Activated T-helper 1 cell treated with anti-CD3 and anti-CD28 coated beads, Interleukin-2, amount 50 U/mL, for 16 hours (primary cell): ENCODE data around the gene PLXNC1.
A peak's percentile ranks its signal among the peaks of the same experiment; 100 is the strongest.

Experiments used
- DNase-seq, 2 donors: peaks; one replicate each; pipeline ENCODE4 v3.0.0-alpha.2; 2020; ENCODE audit warnings: low read depth in 1 of 2, low spot score in 1 of 2

PLXNC1 gene

GRCh38 chr12:94147991-94148738 is at the start of gene PLXNC1:
TSS of gene PLXNC1 (plus strand) at chr12:94148577. CDS start at chr12:94148972, 395 bp downstream.
- DNase-seq, result peak; percentile 46 to 52

DNA sequence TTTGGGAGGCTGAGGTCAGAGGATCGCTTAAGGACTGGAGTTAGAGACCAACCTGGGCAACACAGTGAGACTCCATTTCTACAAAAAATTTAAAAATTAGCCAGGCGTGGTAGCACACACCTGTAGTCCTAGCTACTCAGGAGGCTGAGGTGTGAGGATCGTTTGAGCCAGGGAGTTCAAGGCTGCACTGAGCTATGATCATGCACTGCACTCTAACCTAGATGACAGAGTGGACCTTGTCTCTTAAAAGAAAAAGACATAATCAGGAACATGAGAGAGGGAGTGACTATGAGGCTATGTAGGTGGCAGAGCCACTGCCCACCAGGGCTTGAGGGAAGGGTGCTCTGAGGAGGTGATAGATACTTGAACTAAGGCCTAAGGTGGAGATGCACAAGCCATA is 49.2 kb upstream of the PLXNC1 start:
- no peak for DNase-seq

DNA sequence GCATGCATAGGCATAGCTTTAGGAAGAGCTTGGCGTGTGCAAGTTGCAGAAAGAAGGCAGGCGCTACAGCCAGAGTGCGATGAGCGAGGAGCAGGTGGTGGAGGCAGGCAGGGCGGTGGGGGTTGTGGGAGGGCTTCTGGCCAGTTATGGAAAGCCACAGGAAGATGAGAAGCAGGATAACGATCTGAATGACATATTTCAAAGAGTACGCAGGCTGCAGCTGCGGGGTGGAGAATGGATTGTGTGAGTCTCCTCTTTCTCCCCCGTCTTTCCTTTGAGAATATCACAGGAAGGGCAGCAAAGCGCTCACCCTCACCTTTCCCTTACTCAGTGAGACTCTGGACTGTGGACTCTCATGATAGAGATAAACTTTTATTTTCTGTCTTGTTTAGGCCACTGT is 48.7 kb upstream of the PLXNC1 start:
- DNase-seq, result no peak

GRCh38 chr12:94100211-94100627 is 48.2 kb upstream of the PLXNC1 start:
- DNase-seq, result no peak

DNA sequence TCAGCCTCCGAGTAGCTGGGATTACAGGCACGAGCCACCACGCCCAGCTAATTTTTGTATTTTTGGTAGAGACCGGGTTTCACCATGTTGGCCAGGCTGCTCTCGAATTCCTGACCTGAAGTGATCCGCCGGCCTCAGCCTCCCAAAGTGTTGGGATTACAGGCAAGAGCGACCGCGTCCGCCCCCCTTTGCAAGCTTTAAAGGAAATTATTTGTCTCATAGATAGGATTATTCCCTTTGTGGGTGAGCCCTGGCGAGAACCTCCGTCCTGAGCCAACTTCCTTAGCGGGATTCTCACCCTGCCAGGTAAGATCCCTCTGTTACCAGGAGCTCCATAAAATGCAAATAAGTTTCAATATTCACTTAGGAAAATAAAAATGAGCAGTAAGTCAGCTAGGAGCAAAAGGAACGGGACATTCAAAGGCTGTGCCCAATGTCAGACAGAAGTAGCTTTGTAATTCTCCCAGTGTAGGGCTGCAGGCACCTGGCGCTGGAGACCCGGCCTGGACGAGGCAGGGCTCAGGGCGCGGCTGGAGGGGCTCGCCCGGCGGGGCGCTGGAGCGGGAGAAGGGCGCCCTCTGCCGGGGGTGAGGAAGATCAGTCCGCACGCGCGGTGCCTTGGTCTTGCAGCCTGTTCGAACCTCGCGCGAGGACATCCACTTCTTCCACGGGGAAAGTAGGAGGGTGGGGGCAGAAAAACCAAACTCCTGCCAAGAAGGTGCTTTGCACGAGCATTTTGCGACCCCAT is 47.2 kb upstream of the PLXNC1 start:
- DNase-seq, result peak; percentile 67 to 73

GRCh38 chr12:94101738-94102660 is 46.4 kb upstream of the PLXNC1 start:
- peak; percentile 67 for DNase-seq

DNA sequence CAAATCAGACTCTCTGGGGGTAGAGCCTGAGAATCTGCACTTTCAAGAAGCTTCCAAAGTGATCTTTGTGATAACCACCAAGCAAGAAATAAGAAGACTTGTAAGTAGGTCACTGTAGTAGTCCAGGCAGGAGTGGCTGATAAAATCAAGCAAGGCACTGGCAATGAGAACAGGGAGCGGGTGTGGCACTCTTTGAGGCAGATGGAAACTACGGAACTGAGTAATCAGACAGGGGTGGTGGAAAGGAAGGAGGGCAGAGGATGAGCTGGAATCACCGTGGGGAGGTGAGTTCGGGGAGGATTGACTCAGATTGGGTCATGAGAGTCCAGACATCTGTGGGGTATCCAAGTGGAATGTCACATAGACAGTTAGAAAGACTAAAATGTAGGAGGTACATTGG is 44.4 kb upstream of the PLXNC1 start:
- no peak for DNase-seq

GRCh38 chr12:94107910-94108309 is 40.5 kb upstream of the PLXNC1 start:
- DNase-seq, result no peak

DNA sequence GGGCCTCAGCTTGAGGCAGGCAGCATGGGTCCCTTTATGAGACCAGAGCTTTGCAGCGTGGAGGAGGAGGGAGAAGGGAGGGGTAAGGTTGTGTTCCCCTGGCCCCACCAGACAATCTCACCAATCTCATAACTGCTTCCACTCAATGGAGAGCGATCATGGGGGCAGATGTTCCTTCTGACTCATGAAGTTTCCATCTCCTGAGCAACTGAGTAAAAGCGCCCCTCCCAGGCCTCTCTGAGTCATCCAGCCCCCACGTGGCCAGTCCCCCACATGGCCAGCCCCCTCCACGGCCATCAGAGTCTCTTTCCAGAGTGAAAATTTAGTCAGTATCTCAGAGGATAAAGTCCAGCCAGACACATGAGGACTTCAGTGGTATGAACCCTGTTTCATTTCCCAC is 39.2 kb upstream of the PLXNC1 start:
- DNase-seq, result no peak

DNA sequence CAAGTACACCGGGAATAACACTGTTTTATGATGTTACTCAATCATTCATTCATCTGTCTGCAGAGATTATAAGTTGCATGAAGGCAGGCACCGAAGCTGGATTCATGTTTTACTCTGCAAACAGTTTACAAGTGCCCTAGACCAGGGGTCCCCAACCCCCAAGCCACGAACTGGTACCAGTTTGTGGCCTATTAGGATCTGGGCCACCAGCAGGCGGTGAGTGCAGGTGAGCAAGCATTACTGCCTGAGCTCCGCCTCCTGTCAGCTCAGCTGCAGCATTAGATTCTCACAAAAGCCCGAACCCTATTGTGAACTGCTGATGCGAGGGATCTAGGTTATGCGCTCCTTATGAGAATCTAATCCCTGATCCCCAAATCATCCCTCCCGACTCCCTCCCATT is 38.1 kb upstream of the PLXNC1 start:
- DNase-seq, result no peak

- DNase-seq, result no peak
Observed at GRCh38 chr12:94111302-94111701, 37.1 kb upstream of the PLXNC1 start.

GRCh38 chr12:94112121-94112520 is 36.3 kb upstream of the PLXNC1 start:
- DNase-seq, result no peak

DNA sequence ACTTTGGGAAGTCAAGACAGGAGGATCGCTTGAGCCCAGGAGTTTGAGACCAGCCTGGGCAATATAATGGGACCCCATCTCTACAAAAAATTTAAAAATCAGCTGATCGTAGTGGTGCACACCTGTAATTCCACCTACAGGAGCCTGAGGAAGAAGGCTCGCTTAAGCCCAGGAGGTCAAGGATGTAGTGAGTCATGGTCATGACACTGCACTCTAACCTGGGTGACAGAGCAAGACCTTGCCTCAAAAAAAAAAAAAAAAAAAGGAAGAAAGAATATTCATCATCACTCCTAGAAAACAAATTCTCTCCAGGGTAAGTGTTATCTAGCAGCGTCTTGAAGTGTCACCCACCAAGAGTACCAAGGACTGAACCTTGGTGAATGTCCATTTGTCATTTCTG is 34.2 kb upstream of the PLXNC1 start:
- DNase-seq, result no peak

GRCh38 chr12:94116191-94116590 is 32.2 kb upstream of the PLXNC1 start:
- no peak for DNase-seq

- no peak for DNase-seq
Observed at GRCh38 chr12:94121886-94122285, 26.5 kb upstream of the PLXNC1 start.

DNA sequence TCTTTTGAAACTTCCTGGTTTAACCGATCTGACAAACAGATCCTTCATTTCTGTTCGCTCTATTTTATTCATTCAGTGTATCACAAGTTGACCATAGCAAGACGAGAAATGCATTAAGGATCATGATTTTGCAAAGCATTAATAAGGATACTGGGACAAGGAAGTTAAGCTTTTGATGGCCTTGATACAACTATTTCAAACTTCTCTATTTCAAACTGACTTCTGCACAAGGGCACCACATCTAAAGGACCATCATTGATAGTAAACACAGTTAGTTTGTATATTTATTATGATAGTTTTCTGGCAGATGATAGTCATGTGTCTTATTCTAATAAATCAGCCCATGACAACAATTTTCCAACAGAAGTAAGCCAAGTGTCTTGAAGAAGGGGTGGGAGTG is 25.8 kb upstream of the PLXNC1 start:
- DNase-seq, result no peak

GRCh38 chr12:94123127-94123526 is 25.2 kb upstream of the PLXNC1 start:
- no peak for DNase-seq

DNA sequence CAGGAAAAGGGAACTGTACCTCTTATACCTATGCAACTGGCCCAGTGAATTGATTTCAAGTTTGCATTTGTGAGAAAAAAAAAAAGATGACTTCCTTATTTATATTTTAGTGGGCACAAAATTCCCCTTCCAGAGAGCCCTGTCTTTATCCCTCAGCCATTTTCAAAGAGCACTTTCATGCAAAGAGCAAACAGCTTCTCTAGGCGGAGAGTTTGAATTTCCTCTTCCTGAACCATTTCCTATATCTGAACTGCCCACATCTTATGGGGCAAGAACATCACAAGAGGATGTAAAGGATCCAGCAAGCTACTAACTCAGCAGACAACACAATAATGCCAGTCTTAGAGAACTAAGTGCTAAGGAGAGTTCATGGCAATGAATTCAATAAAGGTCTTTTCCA is 22.3 kb upstream of the PLXNC1 start:
- no peak for DNase-seq

DNA sequence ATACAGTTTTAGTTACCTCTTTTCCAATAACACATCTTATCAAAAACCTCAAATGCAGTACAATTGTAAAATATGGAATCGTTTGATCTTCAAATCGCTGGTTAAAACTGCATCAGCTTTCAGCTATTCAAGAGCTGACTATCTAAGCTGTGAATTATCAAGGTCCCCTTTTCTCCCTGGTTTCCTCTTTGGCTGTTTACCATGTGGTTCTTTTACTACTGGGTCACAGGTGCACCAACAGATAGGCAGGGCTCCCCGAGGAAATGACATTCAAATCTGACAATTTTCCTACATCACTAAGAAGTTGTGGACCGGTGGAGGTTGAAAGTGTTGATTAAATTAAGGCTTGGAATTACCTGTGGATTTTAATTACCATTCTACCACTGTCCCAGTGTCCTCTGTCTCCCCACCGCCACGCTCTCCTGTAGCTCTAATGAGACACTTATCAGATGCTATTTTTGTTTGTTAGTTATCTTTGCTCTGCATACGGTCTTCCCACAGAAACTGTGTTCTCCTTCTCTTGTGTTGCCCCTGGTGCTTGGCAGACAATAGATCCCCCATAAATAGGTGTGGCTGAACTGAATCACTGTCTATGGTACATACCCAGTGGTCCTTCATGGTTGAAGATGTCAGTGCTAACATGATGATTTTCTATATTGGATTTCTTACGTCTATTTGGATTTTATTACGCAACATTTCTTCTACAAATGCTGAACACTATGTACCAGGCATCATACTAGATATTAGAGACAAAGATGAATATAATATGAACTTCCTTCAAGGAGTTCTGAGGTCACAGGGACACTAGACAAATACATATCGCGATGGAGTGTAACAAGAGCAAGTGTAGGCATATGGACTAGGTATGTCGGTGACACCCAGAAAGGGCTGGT is 20.9 kb upstream of the PLXNC1 start:
- no peak for DNase-seq

DNA sequence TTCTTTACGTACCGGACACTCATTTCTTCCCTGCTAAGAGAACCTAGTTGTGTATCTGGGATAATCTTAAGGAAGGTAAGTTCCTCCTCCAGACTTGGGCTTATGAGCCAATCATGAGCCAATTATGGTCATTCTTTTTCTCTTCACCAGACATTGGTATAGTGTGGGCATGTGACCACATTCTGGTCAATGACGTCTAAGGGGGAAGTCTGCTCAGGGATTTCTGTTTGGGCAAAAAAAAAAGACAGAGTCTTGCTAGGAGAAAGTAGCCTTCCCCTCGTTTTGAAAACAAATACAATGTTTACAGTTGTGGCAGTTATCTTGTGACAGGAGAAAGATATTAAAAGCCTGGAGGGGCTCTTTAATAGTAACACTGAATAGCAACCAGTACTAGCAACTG is 20.1 kb upstream of the PLXNC1 start:
- no peak for DNase-seq
